CD4-positive, alpha-beta memory T cell (primary cell): ENCODE results near the gene TMEM91. TPM values are rescaled to one million over a fixed set of nuclear protein-coding genes. Genes with fewer than 3 reads are reported as not detected.

Experiments
- CTCF ChIA-PET: fragments of 350-600 bp; sonication (Branson Sonifier 250); formaldehyde crosslinking; loops from one replicate; lab custom pipeline; 2021; ENCODE audit warnings: inconsistent platforms; ENCODE audit not compliant: partially characterized antibody; lab: Charles Lee
- POLR2A ChIA-PET: fragments of 350-600 bp; sonication (Branson Sonifier 250); formaldehyde crosslinking; loops from one replicate; lab custom pipeline; 2021; ENCODE audit not compliant: partially characterized antibody; lab: Charles Lee
- DNase-seq, 5 donors: peaks; one replicate each; pipeline versions ENCODE4 v3.0.0 to v3.0.0-alpha.2; 2020 to 2022; ENCODE audit warnings: mixed read lengths in 1 of 5
- H3K27ac ChIP-seq: one replicate; pipeline ENCODE4 v1.7.0; 2013; ENCODE audit warnings: low read depth, low read length
- H3K27me3 ChIP-seq: 2 replicates; pipeline ENCODE4 v1.7.0; 2013; ENCODE audit warnings: mild to moderate bottlenecking, low read length, moderate library complexity; ENCODE audit not compliant: insufficient read depth
- H3K36me3 ChIP-seq: 2 replicates; pipeline ENCODE4 v1.7.0; 2013; ENCODE audit warnings: mild to moderate bottlenecking, low read length, moderate library complexity; ENCODE audit not compliant: insufficient read depth
- H3K4me1 ChIP-seq: 2 replicates; pipeline ENCODE4 v1.7.0; 2013; ENCODE audit warnings: mild to moderate bottlenecking, low read length, moderate library complexity; ENCODE audit not compliant: insufficient read depth
- H3K4me3 ChIP-seq, 2 donors: one replicate each; pipeline ENCODE4 v1.7.0; 2013; ENCODE audit warnings: low read length in 2 of 2, mild to moderate bottlenecking in 1 of 2
- H3K9me3 ChIP-seq, 2 donors: one replicate each; pipeline ENCODE4 v1.7.0; 2013; ENCODE audit warnings: low read length in 2 of 2, control low read depth in 1 of 2; ENCODE audit not compliant: control insufficient read depth in 1 of 2
- H3K27ac Mint-ChIP-seq, 7 donors: one replicate each; pipeline ENCODE4 v1.8.0; 2020 to 2021; ENCODE audit warnings: mixed read lengths in 7 of 7, mild to moderate bottlenecking in 6 of 7, inconsistent platforms in 3 of 7, moderate library complexity in 3 of 7
- H3K27me3 Mint-ChIP-seq, 2 donors: one replicate each; pipeline ENCODE4 v1.8.0; 2020 to 2021; ENCODE audit warnings: mixed read lengths in 2 of 2
- H3K36me3 Mint-ChIP-seq, 2 donors: one replicate each; pipeline ENCODE4 v1.8.0; 2020 to 2021; ENCODE audit warnings: mixed read lengths in 2 of 2, inconsistent platforms in 1 of 2, mild to moderate bottlenecking in 1 of 2
- H3K4me1 Mint-ChIP-seq, 4 donors: one replicate each; pipeline ENCODE4 v1.8.0; 2020 to 2021; ENCODE audit warnings: mixed read lengths in 4 of 4, mild to moderate bottlenecking in 1 of 4
- H3K4me3 Mint-ChIP-seq, 8 donors: one replicate each; pipeline ENCODE4 v1.8.0; 2020 to 2021; ENCODE audit warnings: mixed read lengths in 8 of 8, mild to moderate bottlenecking in 7 of 8, moderate library complexity in 6 of 8, inconsistent platforms in 3 of 8
- H3K9me3 Mint-ChIP-seq, 8 donors: one replicate each; pipeline ENCODE4 v1.8.0; 2020 to 2021; ENCODE audit warnings: mixed read lengths in 8 of 8, mild to moderate bottlenecking in 5 of 8, inconsistent platforms in 3 of 8, moderate library complexity in 1 of 8
- intact Hi-C: fragments of 100-400 bp; cut with micrococcal nuclease; formaldehyde crosslinking; loops from one replicate; pipeline ENCODE4 v1.15.1; 2023
- polyA plus RNA-seq, 2 donors: library from polyadenylated mRNA; unstranded; fragments of 300-500 nt; fragmentation: Illumina TruSeq; gene quantifications; one replicate each; pipeline ENCODE4 v1.2.3, GENCODE V29; 2021
- total RNA-seq, 2 experiments: library from RNA; stranded (reverse); gene quantifications; one replicate each; pipeline ENCODE4 v1.2.3, GENCODE V29; 2021

Gene TMEM91
- total and polyA plus RNA-seq, 4 experiments from 2014 or later = 4.8 to 16.1 (median 9.6) TPM

DNA sequence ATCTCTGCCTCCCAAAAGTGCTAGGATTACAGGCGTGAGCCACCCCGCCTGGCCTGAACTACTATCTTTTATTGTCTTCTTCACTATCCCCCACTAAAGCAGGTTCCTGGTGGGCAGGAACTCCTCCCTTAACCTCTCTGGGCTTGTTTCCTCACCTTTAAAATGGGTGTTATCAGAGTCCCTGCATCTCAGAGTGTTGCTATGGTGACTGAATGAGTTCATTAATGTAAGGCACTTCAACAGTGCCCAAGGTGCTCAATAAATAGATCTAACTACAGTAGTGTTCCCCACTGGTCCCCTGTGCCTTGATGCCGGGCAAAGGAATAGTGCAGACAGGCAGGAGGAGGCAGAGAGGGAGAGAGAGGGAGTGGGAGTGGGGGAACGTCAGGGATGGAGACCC, 45.9 kb upstream of the TMEM91 start:
- POLR2A ChIA-PET = interaction anchor here (4.0 to 7.8 kb wide), 2 partner anchors 18 to 24 kb away, joined by 73 to 136 read pairs; partner anchors contain the start of gene TGFB1
- intact Hi-C loops = no loop called here
- Histone ChIP-seq H3K9me3 (no peaks in the 10 kb centered on the region), H3K4me1 (peaks cover 88% of the 10 kb centered on the region), H3K27ac (peak overlapping the region; percentile 24), H3K27me3 (no peaks in the 10 kb centered on the region), H3K4me3 (no peak overlapping the region), H3K36me3 (peaks cover 53% of the 10 kb centered on the region)
- DNase-seq = peak in 2 of 5 donors; percentile 16 to 46
- Mint-ChIP-seq H3K4me3 (peak overlapping the region; percentile 2 to 89 (median 60)), H3K9me3 (peaks cover 0 to 10% (median 0%) of the 10 kb centered on the region in 8 donors), H3K27me3 (no peaks in the 10 kb centered on the region), H3K27ac (peak overlapping the region; percentile 62 to 88 (median 81)), H3K36me3 (peaks cover 30 to 68% of the 10 kb centered on the region in 2 donors), H3K4me1 (peaks cover 45 to 76% (median 56%) of the 10 kb centered on the region in 4 donors)
- CTCF ChIA-PET = no interaction called here

DNA sequence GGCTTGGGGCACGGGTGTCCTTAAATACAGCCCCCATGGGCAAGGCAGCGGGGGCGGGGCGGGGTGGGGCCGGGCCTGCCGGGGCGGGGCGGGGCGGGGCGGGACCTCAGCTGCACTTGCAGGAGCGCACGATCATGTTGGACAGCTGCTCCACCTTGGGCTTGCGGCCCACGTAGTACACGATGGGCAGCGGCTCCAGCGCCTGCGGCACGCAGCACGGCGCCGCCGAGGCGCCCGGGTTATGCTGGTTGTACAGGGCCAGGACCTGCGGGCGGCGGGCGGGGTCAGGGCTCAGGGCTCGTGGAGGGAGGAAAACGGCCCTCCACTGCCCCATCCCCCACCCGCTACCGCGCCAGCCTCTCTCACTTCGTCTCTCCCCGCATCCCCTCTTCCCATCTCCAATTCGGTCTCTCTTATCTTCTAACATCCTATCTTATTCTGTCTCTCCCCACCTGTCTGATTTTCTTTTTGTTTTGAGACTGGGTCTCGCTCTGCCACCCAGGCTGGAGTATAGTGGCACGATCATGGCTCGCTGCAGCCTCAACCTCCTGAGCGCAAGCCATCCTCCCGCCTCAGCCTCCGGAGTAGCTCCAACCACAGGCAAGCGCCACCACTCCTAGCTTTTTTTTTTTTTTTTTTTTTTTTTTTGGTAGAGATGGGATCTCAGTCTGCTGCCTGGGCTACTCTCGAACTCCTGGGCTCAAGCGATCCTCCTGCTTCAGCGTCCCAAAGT, 45.2 kb upstream of the TMEM91 start:
- H3K36me3 ChIP-seq = peaks cover 56% of the 10 kb centered on the region
- H3K27ac ChIP-seq = no peak overlapping the region
- POLR2A ChIA-PET = interaction anchor here (0.6 to 1.7 kb wide), 3 partner anchors 19 to 33 kb away, joined by 3 to 6 read pairs (median 3); partner anchors contain the start of gene B9D2
- peaks cover 44 to 77% (median 55%) of the 10 kb centered on the region in 4 donors for H3K4me1 Mint-ChIP-seq
- no peaks in the 10 kb centered on the region for H3K9me3 ChIP-seq
- H3K36me3 Mint-ChIP-seq = peaks cover 30 to 71% of the 10 kb centered on the region in 2 donors
- intact Hi-C loops = no loop called here
- CTCF ChIA-PET = interaction anchor here (0.6 kb wide), 1 partner anchor 128 kb away, joined by 3 read pairs; no protein-coding TSS in a partner anchor
- peak in 1 of 5 donors; percentile 39 for DNase-seq
- peak overlapping the region in 4 of 8 donors; percentile 41 to 80 (median 66) for H3K4me3 Mint-ChIP-seq
- H3K4me1 ChIP-seq = peaks cover 86% of the 10 kb centered on the region
- peak overlapping the region in 6 of 7 donors; percentile 72 to 97 (median 84) for H3K27ac Mint-ChIP-seq
- peaks cover 0 to 10% (median 0%) of the 10 kb centered on the region in 8 donors for H3K9me3 Mint-ChIP-seq
- no peaks in the 10 kb centered on the region for H3K27me3 Mint-ChIP-seq
- no peak overlapping the region for H3K4me3 ChIP-seq
- no peaks in the 10 kb centered on the region for H3K27me3 ChIP-seq

DNA sequence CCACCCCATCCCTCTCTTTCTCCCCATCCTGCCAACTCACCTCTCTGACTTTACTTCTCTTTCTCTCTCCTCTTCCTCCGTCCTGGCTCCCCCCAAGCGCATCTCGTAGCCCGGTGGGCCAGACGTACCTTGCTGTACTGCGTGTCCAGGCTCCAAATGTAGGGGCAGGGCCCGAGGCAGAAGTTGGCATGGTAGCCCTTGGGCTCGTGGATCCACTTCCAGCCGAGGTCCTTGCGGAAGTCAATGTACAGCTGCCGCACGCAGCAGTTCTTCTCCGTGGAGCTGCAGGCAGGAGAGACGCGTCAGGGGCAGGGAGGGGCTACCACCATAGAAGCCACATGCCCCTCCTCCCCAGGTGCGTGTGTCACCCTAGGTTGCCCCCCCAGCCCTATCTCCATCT, 44.3 kb upstream of the TMEM91 start:
- Mint-ChIP-seq H3K4me1 (peaks cover 37 to 68% (median 47%) of the 10 kb centered on the region in 4 donors), H3K36me3 (peaks cover 30 to 71% of the 10 kb centered on the region in 2 donors), H3K27me3 (no peaks in the 10 kb centered on the region), H3K9me3 (peaks cover 0 to 10% (median 0%) of the 10 kb centered on the region in 8 donors), H3K4me3 (peak overlapping the region in 1 of 8 donors; percentile 41), H3K27ac (peak overlapping the region in 6 of 7 donors; percentile 29 to 91 (median 67))
- Histone ChIP-seq H3K36me3 (peaks cover 62% of the 10 kb centered on the region), H3K27me3 (no peaks in the 10 kb centered on the region), H3K9me3 (no peaks in the 10 kb centered on the region), H3K27ac (no peak overlapping the region), H3K4me1 (peaks cover 77% of the 10 kb centered on the region), H3K4me3 (no peak overlapping the region)
- intact Hi-C loops = no loop called here
- POLR2A ChIA-PET = interaction anchor here (0.6 to 1.7 kb wide), 3 partner anchors 18 to 32 kb away, joined by 3 to 6 read pairs (median 3); partner anchors contain the start of gene B9D2
- CTCF ChIA-PET = interaction anchor here (1.0 kb wide), 1 partner anchor 15 kb away, joined by 4 read pairs; no protein-coding TSS in a partner anchor
- DNase-seq = no peak

DNA sequence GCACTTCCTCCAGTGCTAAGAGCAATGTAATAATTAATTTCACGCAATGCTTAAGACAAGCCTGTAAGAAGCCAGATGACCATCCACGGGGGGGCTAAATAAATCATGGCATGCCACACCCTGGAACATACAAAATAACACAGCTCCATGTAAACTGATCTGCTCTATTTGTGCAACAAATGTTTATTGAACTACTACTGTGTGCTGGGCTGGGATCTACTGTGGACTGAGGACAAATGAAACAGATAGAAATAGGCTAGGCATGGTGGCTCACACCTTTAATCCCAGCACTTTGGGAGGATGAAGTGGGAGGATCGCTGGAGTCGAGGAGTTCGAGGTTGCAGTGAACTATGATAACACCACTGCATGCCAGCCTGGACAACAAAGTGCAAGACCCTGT, 43.9 kb upstream of the TMEM91 start:
- DNase-seq = no peak
- peaks cover 35 to 67% (median 45%) of the 10 kb centered on the region in 4 donors for H3K4me1 Mint-ChIP-seq
- no peaks in the 10 kb centered on the region for H3K27me3 Mint-ChIP-seq
- Histone ChIP-seq H3K4me1 (peaks cover 72% of the 10 kb centered on the region), H3K27me3 (no peaks in the 10 kb centered on the region), H3K4me3 (no peak overlapping the region), H3K27ac (no peak overlapping the region), H3K36me3 (peaks cover 65% of the 10 kb centered on the region), H3K9me3 (no peaks in the 10 kb centered on the region)
- POLR2A ChIA-PET = interaction anchor here (1.1 to 1.7 kb wide), 2 partner anchors 17 to 19 kb away, joined by 3 to 6 read pairs; no protein-coding TSS in a partner anchor
- peaks cover 0 to 10% (median 0%) of the 10 kb centered on the region in 8 donors for H3K9me3 Mint-ChIP-seq
- H3K36me3 Mint-ChIP-seq = peaks cover 32 to 72% of the 10 kb centered on the region in 2 donors
- intact Hi-C loops = no loop called here
- CTCF ChIA-PET = interaction anchor here (0.7 to 1.0 kb wide), 2 partner anchors 15 to 19 kb away, joined by 3 to 4 read pairs; no protein-coding TSS in a partner anchor
- peak overlapping the region in 2 of 8 donors; percentile 2 to 41 for H3K4me3 Mint-ChIP-seq
- peak overlapping the region; percentile 4 to 91 (median 45) for H3K27ac Mint-ChIP-seq

DNA sequence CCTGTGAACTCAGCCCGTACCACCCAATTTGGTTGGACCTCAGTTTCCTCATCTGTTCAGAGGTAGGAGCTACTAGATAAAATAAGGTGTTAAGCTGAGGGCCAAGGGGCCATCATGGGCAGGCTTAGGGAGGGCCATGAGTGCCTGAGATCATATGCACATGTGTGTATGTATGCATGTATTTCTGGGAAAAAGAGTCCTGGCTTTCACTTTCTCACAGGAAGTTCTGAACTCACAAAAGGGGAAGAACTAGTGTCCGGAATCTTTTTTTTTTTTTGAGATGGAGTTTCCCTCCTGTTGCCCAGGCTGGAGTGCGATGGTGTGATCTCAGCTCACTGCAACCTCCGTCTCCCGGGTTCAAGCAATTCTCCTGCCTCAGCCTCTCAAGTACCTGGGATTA, 41.5 kb upstream of the TMEM91 start:
- peak overlapping the region in 6 of 7 donors; percentile 29 to 91 (median 60) for H3K27ac Mint-ChIP-seq
- peaks cover 37 to 70% of the 10 kb centered on the region in 2 donors for H3K36me3 Mint-ChIP-seq
- Histone ChIP-seq H3K36me3 (peaks cover 70% of the 10 kb centered on the region), H3K9me3 (no peaks in the 10 kb centered on the region), H3K27me3 (no peaks in the 10 kb centered on the region), H3K4me3 (no peak overlapping the region), H3K4me1 (peaks cover 53% of the 10 kb centered on the region), H3K27ac (no peak overlapping the region)
- intact Hi-C loops = no loop called here
- ChIA-PET POLR2A (interaction anchor here (0.8 to 2.3 kb wide), 3 partner anchors 12 to 17 kb away, joined by 3 to 10 read pairs (median 4); no protein-coding TSS in a partner anchor), CTCF (interaction anchor here (0.7 to 2.8 kb wide), 3 partner anchors 12 to 17 kb away, joined by 3 to 10 read pairs (median 4); no protein-coding TSS in a partner anchor)
- H3K9me3 Mint-ChIP-seq = peaks cover 0 to 2% (median 0%) of the 10 kb centered on the region in 8 donors
- H3K4me3 Mint-ChIP-seq = peak overlapping the region in 1 of 8 donors; percentile 30
- H3K4me1 Mint-ChIP-seq = peaks cover 24 to 63% (median 36%) of the 10 kb centered on the region in 4 donors
- no peaks in the 10 kb centered on the region for H3K27me3 Mint-ChIP-seq
- DNase-seq = no peak

DNA sequence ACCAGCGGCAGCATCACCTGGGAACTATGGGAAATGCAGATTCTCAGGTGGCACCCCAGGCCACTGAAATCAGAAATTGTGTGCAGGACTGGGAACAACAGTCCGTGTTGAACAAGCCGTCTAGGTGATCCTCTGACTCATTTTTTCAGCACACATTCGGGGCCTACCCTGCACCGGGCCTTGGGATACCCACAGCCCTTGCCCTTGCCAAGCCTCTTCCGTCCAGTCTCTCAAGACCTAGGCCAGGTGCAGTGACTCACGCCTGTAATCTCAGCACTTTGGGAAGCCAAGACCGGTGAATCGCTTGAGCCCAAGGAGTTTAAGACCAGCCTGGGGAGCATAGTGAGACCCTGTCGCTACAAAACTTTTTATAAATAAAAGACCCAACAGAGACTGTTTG, 40.9 kb upstream of the TMEM91 start:
- Mint-ChIP-seq H3K27ac (peak overlapping the region in 3 of 7 donors; percentile 68 to 91 (median 80)), H3K9me3 (peaks cover 0 to 2% (median 0%) of the 10 kb centered on the region in 8 donors), H3K36me3 (peaks cover 37 to 68% of the 10 kb centered on the region in 2 donors), H3K27me3 (no peaks in the 10 kb centered on the region), H3K4me1 (peaks cover 24 to 63% (median 34%) of the 10 kb centered on the region in 4 donors), H3K4me3 (no peak overlapping the region)
- CTCF ChIA-PET = interaction anchor here (0.7 to 2.8 kb wide), 3 partner anchors 11 to 585 kb away, joined by 3 to 10 read pairs (median 4); partner anchors contain the start of gene ACTMAP
- POLR2A ChIA-PET = interaction anchor here (1.0 to 2.0 kb wide), 4 partner anchors 11 to 72 kb away, joined by 4 to 8 read pairs (median 4); partner anchors contain the start of gene HNRNPUL1
- H3K27me3 ChIP-seq = no peaks in the 10 kb centered on the region
- H3K4me3 ChIP-seq = no peak overlapping the region
- no peak overlapping the region for H3K27ac ChIP-seq
- no peak for DNase-seq
- H3K4me1 ChIP-seq = peaks cover 47% of the 10 kb centered on the region
- peaks cover 68% of the 10 kb centered on the region for H3K36me3 ChIP-seq
- intact Hi-C loops = no loop called here
- no peaks in the 10 kb centered on the region for H3K9me3 ChIP-seq
